Pancreas (tissue), 10 donors: ENCODE data around the gene GRIN2C. TPM values are rescaled to one million over a fixed set of nuclear protein-coding genes. Genes with fewer than 3 reads are reported as not detected.

Experiments used
- ATAC-seq, 4 donors: fragments of 200-7000 bp; cut with Tn5 transposase; one replicate each; pipeline versions ENCODE4 v1.8.0 to v1.9.1; 2020; ENCODE audit warnings: mild to moderate bottlenecking in 4 of 4, moderate library complexity in 4 of 4
- DNase-seq, 6 donors: peaks; one replicate each; pipeline ENCODE4 v3.0.0-alpha.2; 2020
- FAIRE-seq: peaks from 2 replicates; lab custom pipeline; 2012; peaks lifted over from hg19 to GRCh38; lab: Jason Lieb, UNC
- H3K27ac ChIP-seq, 4 donors: fragments of 200-600 bp; sonication (generic); 1 replicate in 3 of 4; 2 replicates in 1 of 4; pipeline versions ENCODE4 v1.5.0 to v1.8.0; 2020
- H3K27me3 ChIP-seq, 4 donors: fragments of 200-600 bp; one replicate each; pipeline ENCODE4 v1.8.0; 2021
- H3K36me3 ChIP-seq, 3 donors: fragments of 200-600 bp; sonication (generic) in 1 of 3; one replicate each; pipeline versions ENCODE4 v1.5.0 to v1.8.0; 2020 to 2021
- H3K4me1 ChIP-seq, 3 donors: fragments of 200-600 bp; one replicate each; pipeline ENCODE4 v1.8.0; 2021
- H3K4me3 ChIP-seq, 4 donors: fragments of 200-600 bp; sonication (generic) in 2 of 4; one replicate each; pipeline versions ENCODE4 v1.5.0 to v1.8.0; 2020 to 2021
- H3K9me3 ChIP-seq, 4 donors: fragments of 200-600 bp; one replicate each; pipeline ENCODE4 v1.8.0; 2021
- WGBS, 2 donors: extraction: QIAGEN DNeasy Blood & Tissue Kit; methylation state at CpG; one replicate each; pipeline ENCODE4 v1.1.7; 2013; 5-methylcytosine and 5-hydroxymethylcytosine counted together
- intact Hi-C, 3 donors: fragments of 100-400 bp; cut with DNase I; formaldehyde crosslinking; loops; one replicate each; pipeline versions ENCODE4 v1.11.1 to v1.14.2; 2022
- polyA plus RNA-seq, 2 donors: library from polyadenylated mRNA; stranded (reverse); fragments of 200-250 nt; gene quantifications; one replicate each; pipeline ENCODE4 v1.2.3, GENCODE V29; 2013
- total RNA-seq, 6 donors: library from RNA; stranded (reverse); fragmentation: NEBNext Ultra II Directional in 4 of 6; extraction: Animal tissue kit (Norgen Biotek cat#: 25700) in 4 of 6; gene quantifications; one replicate each; pipeline versions ENCODE4 v1.2.1 to v1.2.4, GENCODE V29; 2021 to 2023
- TF ChIP-seq, protein P1 (sequence below), 4 donors: fragments of 200-600 bp; sonication (generic) in 3 of 4; IDR thresholded peaks; one replicate each; pipeline versions ENCODE4 v1.5.0 to v1.8.0; 2021; ENCODE audit warnings: antibody characterized with exemption in 4 of 4
- donor health status: healthy with polysubstance abuse.
- donor health status: DM: no; HTN: no; CAD: no; lungs with moderate emphysema.
- donor health status: DM: no; HTN: no; CAD: no.
- donor health status: control.
- donor health status: control.
- donor health status: Bipolar disorder and iron deficiency.
- donor health status: DM: yes; HTN: yes; CAD: no.
- donor health status: DM: no; HTN: no; CAD: no.
- donor health status: DM: no; HTN: no; CAD: no.
- donor health status: DM: yes; HTN: yes; CAD: no.

The GRIN2C gene
- total and polyA plus RNA-seq, 8 donors = 0.03 to 0.15 (median 0.09) TPM; not detected in 3

DNA sequence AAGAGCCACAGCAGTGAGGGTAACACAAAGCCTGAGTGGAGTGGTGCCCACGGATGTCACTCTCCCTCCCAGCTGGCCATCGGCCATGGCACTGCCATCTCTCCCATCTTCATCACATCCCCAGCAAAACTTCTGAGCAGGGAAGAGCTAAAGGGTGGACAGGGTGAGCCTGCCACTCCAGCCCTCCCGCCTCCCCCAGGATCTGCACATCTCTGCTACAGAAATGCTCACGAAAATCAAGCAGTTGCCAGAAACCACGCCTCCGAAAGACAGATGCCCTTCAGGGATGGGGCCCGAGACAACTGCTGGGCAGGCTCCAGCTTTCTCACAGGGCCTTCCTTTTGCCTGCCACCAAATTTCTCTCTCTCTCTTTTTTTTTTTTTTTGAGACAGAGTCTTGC lies 3.6 kb downstream of the GRIN2C start:
- FAIRE-seq = no peak
- TF ChIP-seq, protein P1, sequence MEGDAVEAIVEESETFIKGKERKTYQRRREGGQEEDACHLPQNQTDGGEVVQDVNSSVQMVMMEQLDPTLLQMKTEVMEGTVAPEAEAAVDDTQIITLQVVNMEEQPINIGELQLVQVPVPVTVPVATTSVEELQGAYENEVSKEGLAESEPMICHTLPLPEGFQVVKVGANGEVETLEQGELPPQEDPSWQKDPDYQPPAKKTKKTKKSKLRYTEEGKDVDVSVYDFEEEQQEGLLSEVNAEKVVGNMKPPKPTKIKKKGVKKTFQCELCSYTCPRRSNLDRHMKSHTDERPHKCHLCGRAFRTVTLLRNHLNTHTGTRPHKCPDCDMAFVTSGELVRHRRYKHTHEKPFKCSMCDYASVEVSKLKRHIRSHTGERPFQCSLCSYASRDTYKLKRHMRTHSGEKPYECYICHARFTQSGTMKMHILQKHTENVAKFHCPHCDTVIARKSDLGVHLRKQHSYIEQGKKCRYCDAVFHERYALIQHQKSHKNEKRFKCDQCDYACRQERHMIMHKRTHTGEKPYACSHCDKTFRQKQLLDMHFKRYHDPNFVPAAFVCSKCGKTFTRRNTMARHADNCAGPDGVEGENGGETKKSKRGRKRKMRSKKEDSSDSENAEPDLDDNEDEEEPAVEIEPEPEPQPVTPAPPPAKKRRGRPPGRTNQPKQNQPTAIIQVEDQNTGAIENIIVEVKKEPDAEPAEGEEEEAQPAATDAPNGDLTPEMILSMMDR (IDR thresholded peaks at IDR 0.05) = no peak
- Histone ChIP-seq H3K27me3 (peaks cover 0 to 34% (median 7%) of the 10 kb centered on the region in 4 donors), H3K4me1 (peaks cover 0 to 4% (median 0%) of the 10 kb centered on the region in 3 donors), H3K9me3 (no peaks in the 10 kb centered on the region), H3K4me3 (no peak overlapping the region), H3K36me3 (no peaks in the 10 kb centered on the region), H3K27ac (no peak overlapping the region)
- 75 to 79% methylated on average over 7 of the region's 7 CpGs for WGBS, 2 donors
- intact Hi-C loops = no loop called here
- no peak for ATAC-seq
- no peak for DNase-seq

DNA sequence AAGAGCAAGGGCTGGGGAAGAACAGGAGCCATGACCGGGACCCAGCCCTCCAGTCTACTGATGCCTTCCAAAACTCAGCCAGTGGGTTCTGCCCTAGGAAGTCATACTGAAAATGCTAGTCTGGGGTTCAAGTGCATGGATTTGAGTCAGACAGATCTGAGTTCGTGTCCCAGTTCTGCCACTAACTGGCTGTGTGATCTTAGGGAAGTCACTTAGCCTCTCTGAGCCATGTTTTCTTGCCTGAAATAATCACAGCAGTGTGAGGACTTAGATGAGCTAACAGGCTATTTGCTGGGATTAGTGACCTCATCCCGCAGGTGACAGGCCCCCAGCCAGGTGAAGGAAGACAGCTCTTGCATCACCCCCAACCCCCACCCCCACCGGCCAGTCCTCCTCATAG lies 4.4 kb downstream of the GRIN2C start:
- TF ChIP-seq, protein P1 (IDR thresholded peaks at IDR 0.05) = no peak
- 72 to 78% methylated on average over 4 of the region's 4 CpGs for WGBS, 2 donors
- no peak for FAIRE-seq

GRCh38 chr17:74854792-74855191 lies 4.9 kb downstream of the GRIN2C start:
- DNase-seq = no peak
- Histone ChIP-seq H3K27ac (no peak overlapping the region), H3K36me3 (no peaks in the 10 kb centered on the region), H3K4me3 (no peak overlapping the region), H3K4me1 (no peaks in the 10 kb centered on the region), H3K9me3 (no peaks in the 10 kb centered on the region), H3K27me3 (peaks cover 0 to 33% (median 5%) of the 10 kb centered on the region in 4 donors)
- intact Hi-C loops = no loop called here
- no peak for FAIRE-seq
- 62 to 77% methylated on average over 17 of the region's 17 CpGs for WGBS, 2 donors
- TF ChIP-seq, protein P1 (IDR thresholded peaks at IDR 0.05) = no peak
- ATAC-seq = no peak

More for the DNA sequence above, 4.4 kb downstream of the GRIN2C start:
- no peaks in the 10 kb centered on the region for H3K4me1 ChIP-seq
- H3K36me3 ChIP-seq = no peaks in the 10 kb centered on the region
- no peaks in the 10 kb centered on the region for H3K9me3 ChIP-seq
- intact Hi-C loops = no loop called here
- H3K4me3 ChIP-seq = no peak overlapping the region
- H3K27ac ChIP-seq = no peak overlapping the region
- ATAC-seq (no peak), DNase-seq (no peak)
- peaks cover 0 to 38% (median 5%) of the 10 kb centered on the region in 4 donors for H3K27me3 ChIP-seq

DNA sequence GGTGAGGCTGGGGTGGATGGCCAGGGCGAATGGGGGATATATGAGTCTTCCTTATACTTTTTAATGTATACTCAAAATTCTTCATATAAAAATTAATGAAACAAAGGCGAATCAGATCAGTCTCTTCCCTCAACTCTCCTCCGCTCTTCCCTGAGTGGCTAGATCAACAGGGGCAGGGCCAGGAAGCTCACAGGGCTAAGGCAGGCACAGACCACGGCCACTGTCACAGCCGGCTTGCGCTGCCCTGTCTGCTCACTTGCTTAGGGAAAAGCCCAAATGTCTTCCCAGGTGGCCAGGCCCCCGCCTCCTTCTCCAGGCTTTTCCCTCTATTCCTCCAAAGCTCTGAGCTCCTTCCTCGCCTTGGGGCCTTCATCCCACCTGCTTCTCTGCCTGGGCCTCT lies 6.0 kb downstream of the GRIN2C start:
- FAIRE-seq = no peak
- Histone ChIP-seq H3K27me3 (peaks cover 0 to 24% (median 3%) of the 10 kb centered on the region in 4 donors), H3K4me3 (no peak overlapping the region), H3K27ac (no peak overlapping the region), H3K4me1 (no peaks in the 10 kb centered on the region), H3K36me3 (no peaks in the 10 kb centered on the region), H3K9me3 (no peaks in the 10 kb centered on the region)
- DNase-seq = no peak
- WGBS, 2 donors = 63 to 76% methylated on average over 8 of the region's 8 CpGs
- intact Hi-C loops = no loop called here
- TF ChIP-seq, protein P1 (IDR thresholded peaks at IDR 0.05) = no peak
- no peak for ATAC-seq

- intact Hi-C loops = no loop called here
- no peak overlapping the region for H3K27ac ChIP-seq
- H3K4me1 ChIP-seq = no peaks in the 10 kb centered on the region
- DNase-seq = no peak
- no peaks in the 10 kb centered on the region for H3K9me3 ChIP-seq
- H3K36me3 ChIP-seq = no peaks in the 10 kb centered on the region
- TF ChIP-seq, protein P1 (IDR thresholded peaks at IDR 0.05) = no peak
- no peak overlapping the region for H3K4me3 ChIP-seq
- H3K27me3 ChIP-seq = peaks cover 0 to 24% (median 3%) of the 10 kb centered on the region in 4 donors
- WGBS, 2 donors = 15 to 19% methylated on average over 9 of the region's 9 CpGs
- no peak for FAIRE-seq
- ATAC-seq = no peak
These were observed 6.7 kb downstream of the GRIN2C start for GRCh38 chr17:74853048-74853397.
